ENCODE measurements around the gene CDH23. TPM values are rescaled to one million over a fixed set of nuclear protein-coding genes. Genes with fewer than 3 reads are reported as not detected.

Gene CDH23
- polyA plus RNA-seq, 1 experiment, result 0.01 TPM

DNA sequence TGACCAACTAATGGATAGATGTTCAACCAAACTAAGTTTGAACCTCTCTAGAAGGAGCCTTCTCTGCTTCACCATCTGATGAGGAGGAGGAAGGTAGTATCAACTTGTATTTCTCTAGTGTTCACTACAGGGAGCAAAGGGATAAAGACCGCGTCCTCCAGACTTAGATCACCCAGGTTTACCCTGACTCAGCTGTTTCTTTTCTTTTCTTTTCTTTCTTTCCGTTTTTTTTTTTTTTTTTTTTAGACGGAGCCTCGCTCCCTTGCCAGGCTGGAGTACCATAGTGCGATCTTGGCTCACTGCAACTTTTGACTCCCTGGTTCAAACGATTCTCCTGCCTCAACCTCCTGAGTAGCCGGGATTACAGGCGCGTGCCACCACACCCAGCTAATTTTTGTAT lies 263.0 kb downstream of the CDH23 start:
- Histone ChIP-seq H3K27me3 (ENCODE audit: control insufficient read depth, insufficient read depth, low read length) (peaks cover 23% of the 10 kb centered on the region), H3K9me3 (ENCODE audit: control insufficient read depth, insufficient read depth, low read length) (no peaks in the 10 kb centered on the region), H3K27ac (ENCODE audit: low read depth, low read length) (no peak overlapping the region), H3K4me3 (ENCODE audit: low read depth, low read length) (no peak overlapping the region)
- no peak for TF ChIP-seq CTCF (IDR thresholded peaks at IDR 0.05; ENCODE audit: low read depth, low read length)
- ChIA-PET CTCF (interaction anchor here (0.6 kb wide), 1 partner anchor 122 kb away, joined by 8 read pairs; no protein-coding TSS in a partner anchor), POLR2A (no interaction called here)
- no peak for DNase-seq (ENCODE audit: low read depth, low spot score)

DNA sequence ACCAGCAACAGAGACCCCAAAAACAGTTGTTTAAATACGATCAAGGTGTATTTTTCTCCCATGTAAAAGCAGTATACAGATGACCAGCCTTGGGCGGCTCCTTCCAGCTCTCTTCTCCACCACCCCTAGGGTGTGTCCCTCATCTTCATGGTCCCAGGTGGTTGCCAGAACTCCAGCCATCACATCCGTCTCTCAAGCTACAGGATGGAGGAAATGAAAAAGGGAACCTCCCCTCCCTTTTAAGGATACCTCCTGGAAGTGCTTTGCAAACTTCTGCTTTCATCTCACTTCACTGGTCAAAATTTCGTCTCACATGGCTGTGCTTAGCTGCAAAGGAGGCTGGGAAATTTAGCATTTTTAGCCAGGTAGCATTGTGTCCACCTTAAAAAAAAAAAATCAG lies 263.6 kb downstream of the CDH23 start:
- Histone ChIP-seq H3K9me3 (ENCODE audit: control insufficient read depth, insufficient read depth, low read length) (no peaks in the 10 kb centered on the region), H3K27ac (ENCODE audit: low read depth, low read length) (no peak overlapping the region), H3K4me3 (ENCODE audit: low read depth, low read length) (no peak overlapping the region), H3K27me3 (ENCODE audit: control insufficient read depth, insufficient read depth, low read length) (peaks cover 21% of the 10 kb centered on the region)
- ChIA-PET CTCF (no interaction called here), POLR2A (no interaction called here)
- no peak for TF ChIP-seq CTCF (IDR thresholded peaks at IDR 0.05; ENCODE audit: low read depth, low read length)
- DNase-seq (ENCODE audit: low read depth, low spot score), result no peak

GRCh38 chr10:71661060-71661622 lies 264.4 kb downstream of the CDH23 start:
- TF ChIP-seq CTCF (IDR thresholded peaks at IDR 0.05; ENCODE audit: low read depth, low read length), result no peak
- Histone ChIP-seq H3K9me3 (ENCODE audit: control insufficient read depth, insufficient read depth, low read length) (no peaks in the 10 kb centered on the region), H3K4me3 (ENCODE audit: low read depth, low read length) (no peak overlapping the region), H3K27me3 (ENCODE audit: control insufficient read depth, insufficient read depth, low read length) (peaks cover 21% of the 10 kb centered on the region), H3K27ac (ENCODE audit: low read depth, low read length) (no peak overlapping the region)
- CTCF ChIA-PET, result no interaction called here
- POLR2A ChIA-PET, result no interaction called here
- no peak for DNase-seq (ENCODE audit: low read depth, low spot score)

GRCh38 chr10:71661779-71662336 lies 265.1 kb downstream of the CDH23 start:
- Histone ChIP-seq H3K9me3 (ENCODE audit: control insufficient read depth, insufficient read depth, low read length) (no peaks in the 10 kb centered on the region), H3K27me3 (ENCODE audit: control insufficient read depth, insufficient read depth, low read length) (peaks cover 24% of the 10 kb centered on the region), H3K27ac (ENCODE audit: low read depth, low read length) (no peak overlapping the region), H3K4me3 (ENCODE audit: low read depth, low read length) (no peak overlapping the region)
- CTCF ChIA-PET, result no interaction called here
- TF ChIP-seq CTCF (IDR thresholded peaks at IDR 0.05; ENCODE audit: low read depth, low read length), result no peak
- POLR2A ChIA-PET, result no interaction called here
- no peak for DNase-seq (ENCODE audit: low read depth, low spot score)

- Histone ChIP-seq H3K9me3 (ENCODE audit: control insufficient read depth, insufficient read depth, low read length) (no peaks in the 10 kb centered on the region; the same call in 1 of the 2 replicates), H3K27ac (ENCODE audit: low read depth, low read length) (no peak overlapping the region), H3K4me3 (ENCODE audit: low read depth, low read length) (no peak overlapping the region), H3K27me3 (ENCODE audit: control insufficient read depth, insufficient read depth, low read length) (peaks cover 28% of the 10 kb centered on the region)
- ChIA-PET POLR2A (no interaction called here), CTCF (interaction anchor here (0.6 kb wide), 1 partner anchor 10 kb away, joined by 4 read pairs; no protein-coding TSS in a partner anchor)
- no peak for DNase-seq (ENCODE audit: low read depth, low spot score)
- no peak for TF ChIP-seq CTCF (IDR thresholded peaks at IDR 0.05; ENCODE audit: low read depth, low read length)
Measured at GRCh38 chr10:71663311-71663710, 266.6 kb downstream of the CDH23 start.
